Measurements from ENCODE around the gene PRKCZ.

PRKCZ gene

GRCh38 chr1:2025491-2025981 is 24.7 kb upstream of the PRKCZ start:
- no peak for DNase-seq

GRCh38 chr1:2027961-2028583 is 22.1 kb upstream of the PRKCZ start:
- no peak for DNase-seq

- DNase-seq = no peak
Observed at GRCh38 chr1:2028870-2029560, 21.2 kb upstream of the PRKCZ start.

- DNase-seq = no peak
Observed at GRCh38 chr1:2029561-2029960, 20.6 kb upstream of the PRKCZ start.

DNA sequence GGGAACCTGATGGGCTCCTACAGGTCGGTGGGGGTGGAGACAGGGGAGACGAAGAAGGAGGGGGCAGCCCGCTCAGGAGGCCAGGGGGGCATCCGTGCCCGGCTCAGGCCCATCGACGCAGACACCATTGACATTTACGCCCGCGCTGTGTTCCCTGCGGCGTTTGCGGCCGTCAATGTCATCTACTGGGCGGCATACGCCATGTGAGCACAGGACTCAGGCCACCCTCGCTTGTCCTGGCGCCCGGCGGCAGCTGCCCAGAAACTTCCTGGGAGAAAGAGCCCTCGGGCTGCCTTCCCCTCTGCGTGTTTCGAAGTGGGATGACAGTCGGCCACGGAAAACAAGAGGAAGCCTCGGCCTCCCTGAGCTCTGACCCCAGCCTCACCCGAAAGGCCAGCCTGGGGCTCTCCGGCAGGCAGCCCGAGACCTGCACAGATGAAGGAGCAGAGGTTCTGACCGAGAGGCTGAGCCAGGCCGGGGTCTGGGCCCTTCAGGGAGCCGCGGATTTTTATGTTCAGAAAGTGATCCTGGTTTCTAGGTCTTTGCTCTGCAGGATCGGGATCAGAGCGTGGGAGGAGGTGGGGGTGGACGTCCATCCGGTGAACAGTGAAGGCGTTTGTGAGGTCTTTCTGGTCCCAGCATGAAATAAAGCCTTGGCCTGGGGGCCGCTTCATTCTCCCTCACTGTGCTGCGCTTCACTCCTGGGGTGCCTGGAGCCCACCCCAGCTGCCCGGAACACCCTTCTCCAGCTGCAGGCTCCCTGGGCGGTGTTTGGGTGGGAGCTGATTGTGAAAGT is 19.9 kb upstream of the PRKCZ start:
- DNase-seq = no peak

GRCh38 chr1:2031546-2032540 is 18.4 kb upstream of the PRKCZ start:
- DNase-seq = no peak

DNA sequence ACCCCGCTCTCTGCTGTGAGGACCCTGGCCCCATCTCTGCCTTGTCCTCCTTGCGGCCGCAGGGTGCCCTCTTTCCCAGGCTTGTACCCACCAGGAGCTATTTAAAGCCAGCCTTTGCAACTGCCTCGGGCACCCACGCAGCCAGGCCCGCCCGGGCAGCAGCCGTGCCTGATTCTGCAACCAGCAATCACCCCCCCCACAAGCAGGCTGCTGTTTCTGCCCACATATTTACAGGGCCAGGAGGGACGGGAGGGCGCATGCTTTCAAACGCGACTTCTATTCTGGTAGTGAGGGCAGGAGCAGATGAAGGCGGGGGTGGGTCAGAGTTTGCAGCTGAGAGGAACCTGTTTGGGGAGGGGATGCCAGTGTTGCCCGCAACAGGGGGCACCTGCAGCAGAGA is 17.5 kb upstream of the PRKCZ start:
- DNase-seq = no peak

DNA sequence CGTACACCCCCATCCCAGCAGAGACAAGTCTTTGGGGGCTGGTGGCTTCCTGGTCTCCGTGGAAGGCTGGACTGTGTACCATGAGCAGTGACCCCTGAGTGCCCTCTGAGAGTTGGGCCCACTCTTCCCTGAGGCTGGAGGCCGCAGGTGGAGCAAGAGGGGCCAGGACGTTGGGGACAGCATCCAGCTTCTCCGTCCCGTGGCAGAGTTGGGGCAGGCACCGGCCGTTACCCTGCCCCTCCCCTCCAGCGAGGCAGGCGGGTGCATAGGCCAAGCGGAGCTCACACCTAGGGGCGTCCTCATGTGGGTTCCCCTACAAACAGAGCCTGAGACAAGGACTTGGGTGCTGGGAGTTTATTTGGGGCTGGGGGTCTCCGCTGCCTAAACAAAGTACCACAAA is 17.0 kb upstream of the PRKCZ start:
- DNase-seq = no peak

GRCh38 chr1:2036287-2036686 is 13.9 kb upstream of the PRKCZ start:
- no peak for DNase-seq

DNA sequence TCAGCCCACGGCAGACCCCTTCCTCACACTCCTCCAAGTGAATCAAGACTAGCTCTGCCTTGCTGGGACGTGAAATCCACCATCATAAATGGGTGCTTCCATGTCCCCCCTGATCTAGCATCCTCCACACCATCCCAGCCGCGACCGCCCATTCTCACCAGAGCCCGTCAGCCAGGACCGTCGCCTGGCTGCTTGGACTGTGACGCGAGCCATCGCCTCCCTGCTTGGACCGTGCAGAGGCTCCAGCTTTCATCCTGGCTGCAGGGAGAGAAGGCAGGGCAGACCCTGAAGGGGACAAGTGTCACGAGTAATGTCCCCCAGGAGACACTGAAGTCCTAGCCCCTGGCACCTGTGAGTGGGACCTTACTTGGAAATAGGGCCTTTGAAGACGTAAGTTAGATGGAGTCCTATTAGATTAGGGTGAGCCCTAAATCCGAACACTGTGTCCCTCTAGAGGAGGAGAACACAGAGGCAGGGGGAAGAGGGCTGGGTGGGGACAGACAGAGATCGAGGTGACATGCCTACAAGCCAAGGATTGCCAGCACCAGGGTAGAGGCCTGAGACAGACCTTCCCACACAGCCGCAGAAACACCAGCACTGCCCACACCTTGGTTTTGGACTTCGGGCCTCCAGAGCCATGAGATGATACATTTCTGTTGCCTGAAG is 12.8 kb upstream of the PRKCZ start:
- DNase-seq = no peak

DNA sequence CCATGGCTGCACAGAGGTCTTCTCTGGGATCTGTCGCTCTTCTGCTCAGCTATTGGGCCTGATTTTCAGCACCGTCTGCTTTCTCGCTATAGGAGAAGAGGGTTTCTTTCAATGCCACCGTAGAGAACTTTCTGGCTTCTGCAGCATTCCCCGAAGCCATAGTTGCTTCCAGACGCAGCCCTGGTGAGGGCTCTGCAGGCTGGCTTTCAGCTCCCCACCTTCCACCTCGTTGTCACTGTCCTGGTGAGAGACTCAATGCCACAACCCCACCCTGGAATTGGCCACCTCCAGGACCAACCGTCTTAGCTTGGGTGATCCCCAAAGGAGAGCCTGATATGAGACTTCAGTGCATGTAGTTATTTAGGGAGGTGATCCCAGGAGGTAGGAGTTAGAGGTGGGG is 12.0 kb upstream of the PRKCZ start:
- no peak for DNase-seq

DNA sequence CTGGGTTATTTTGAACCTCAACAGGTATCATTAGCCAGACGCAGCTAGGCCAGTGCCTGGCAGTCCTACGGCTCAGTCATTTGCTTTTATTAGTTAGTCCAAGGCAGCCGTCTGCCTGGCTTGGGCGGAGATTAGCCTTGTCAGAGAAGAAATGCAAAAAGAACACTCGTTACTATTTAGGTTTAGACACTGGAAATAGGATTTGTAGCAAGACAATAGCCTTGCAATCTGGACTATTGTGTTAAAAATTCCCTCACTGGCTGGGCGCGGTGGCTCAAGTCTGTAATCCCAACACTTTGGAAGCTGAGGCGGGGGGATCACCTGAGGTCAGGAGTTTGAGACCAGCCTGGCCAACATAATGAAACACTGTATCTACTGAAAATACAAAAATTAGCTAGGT is 11.0 kb upstream of the PRKCZ start:
- no peak for DNase-seq

GRCh38 chr1:2041305-2041704 is 8.9 kb upstream of the PRKCZ start:
- no peak for DNase-seq

GRCh38 chr1:2041887-2042286 is 8.3 kb upstream of the PRKCZ start:
- DNase-seq = no peak

DNA sequence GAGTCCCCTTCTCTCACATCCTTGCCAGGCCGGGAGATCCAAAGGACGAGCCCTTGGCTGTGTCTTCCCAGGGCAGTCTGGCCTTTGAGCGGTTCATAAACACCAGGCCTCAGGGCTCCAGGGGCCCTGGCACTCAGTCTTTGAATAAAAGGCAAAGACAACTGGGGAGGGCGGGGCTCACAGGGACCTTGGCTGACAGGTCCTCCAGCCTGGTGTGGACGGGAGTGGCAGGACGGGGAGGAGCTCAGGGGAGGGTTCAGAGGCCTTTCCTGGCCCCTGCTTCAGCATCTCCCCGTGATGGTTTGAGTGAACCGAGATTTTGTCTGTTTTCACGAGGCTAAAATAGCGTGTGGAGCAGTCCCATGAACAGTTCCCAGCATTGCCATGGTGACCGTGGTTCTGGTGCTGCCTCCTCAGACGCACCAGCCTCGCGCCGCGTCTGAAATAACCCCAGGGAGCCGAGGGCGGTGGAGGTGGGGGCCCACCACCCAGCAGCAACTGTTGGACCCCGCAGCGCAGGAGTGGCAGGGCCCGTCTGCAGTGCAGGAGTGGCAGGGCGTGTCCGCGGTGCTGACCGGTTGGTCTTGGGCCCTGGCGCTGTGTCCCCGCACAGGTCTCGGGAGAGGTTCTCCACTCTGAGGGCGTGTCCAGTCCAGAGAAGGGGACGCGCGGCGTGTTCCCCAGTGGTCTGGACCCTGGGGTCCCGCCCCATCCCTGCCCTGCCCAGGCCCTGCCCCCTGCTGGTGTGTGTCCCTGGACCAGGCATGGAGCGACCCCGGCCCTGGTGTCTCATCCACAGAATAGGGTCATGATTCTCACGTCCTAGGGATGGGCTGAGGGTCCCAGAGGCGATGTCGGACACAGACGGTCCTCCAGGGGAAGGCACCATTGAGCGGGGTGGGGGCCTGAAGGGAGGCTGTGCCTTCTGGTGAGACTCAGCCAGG is 7.1 kb upstream of the PRKCZ start:
- DNase-seq = no peak

DNA sequence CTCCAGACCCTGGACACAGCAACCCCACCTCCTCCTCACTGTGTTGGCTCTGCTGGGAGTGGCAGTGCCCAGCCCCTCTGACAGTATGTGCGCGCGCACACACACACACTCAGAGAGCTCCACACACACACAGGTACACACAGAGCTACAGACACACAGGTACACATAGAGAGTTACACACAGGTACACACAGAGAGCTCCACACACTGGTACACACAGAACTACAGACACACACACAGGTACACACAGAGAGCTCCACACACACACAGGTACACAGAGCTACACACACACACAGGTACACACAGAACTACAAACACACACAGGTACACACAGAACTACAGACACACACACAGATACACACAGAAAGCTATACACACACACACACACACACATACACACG is 6.3 kb upstream of the PRKCZ start:
- DNase-seq = no peak

- DNase-seq = peak; percentile 39
Observed at GRCh38 chr1:2044510-2045319, 5.5 kb upstream of the PRKCZ start.

DNA sequence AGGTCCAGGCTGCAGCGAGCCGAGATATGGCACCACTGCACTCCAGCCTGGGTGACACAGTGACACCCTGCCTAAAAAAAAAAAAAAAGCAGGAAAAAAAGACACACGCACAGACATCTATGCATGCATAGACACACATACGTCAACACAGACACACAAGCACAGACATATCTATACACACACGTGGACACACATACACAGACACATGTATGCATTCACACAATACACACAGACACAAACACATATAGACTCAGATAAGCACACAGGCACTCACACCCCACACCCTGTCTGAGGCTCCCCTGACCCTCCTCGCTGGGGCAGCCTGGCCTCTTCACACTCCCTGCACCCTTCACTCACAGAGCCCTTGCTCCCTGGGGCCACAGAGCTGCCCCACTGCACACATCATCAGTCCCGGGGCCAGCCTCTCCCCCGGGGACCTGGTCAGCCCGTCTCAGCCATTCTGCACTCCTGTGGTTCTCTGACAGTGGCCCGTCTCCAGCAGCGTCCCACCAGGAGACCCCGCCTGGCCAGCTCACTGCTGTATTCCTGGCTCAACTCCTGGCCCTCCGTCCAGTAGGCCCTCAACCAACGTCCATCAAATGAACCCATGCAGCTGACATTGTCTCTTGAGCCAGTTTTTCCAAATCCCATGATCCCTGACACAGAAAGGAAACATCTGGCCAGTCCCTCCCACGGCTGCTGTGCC is 4.6 kb upstream of the PRKCZ start:
- no peak for DNase-seq

DNA sequence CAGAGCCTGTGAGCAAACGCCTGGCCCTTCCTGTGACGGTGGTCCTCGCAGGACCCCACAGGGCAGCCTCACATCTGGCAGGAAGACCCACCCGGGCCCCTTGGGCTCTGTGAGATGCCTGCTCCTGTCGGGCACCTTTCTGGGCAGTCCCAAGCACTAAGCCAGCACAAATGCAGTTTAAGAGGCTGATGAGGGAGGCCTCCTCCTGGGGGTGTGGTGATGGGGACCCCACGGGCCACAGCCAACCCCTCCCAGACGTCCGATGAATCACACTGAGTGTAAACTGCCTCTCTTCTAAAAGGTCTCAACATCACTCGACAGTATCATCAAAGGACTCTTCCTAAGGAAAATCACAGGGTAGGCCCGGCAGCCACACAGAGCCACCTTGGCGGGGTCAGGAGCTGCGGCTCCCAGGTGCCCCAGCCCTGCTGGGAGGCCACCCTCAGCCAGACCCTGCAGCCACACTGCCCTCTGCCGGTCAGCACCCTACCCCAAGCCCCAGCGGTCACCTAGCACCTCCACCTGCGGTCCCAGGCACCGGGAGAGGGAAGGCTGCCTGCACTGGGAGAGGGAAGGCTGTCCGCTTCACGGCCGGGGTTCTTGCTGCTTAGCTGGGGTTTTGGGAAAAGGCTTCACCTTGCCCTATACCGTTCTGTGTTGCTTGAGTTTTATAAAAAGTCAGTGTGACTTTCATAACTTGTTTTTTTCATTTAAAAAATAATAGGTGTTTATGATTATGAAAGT is 3.9 kb upstream of the PRKCZ start:
- no peak for DNase-seq
